K562 (cell line): ENCODE measurements around the gene IL23A. TPM values are rescaled to one million over a fixed set of nuclear protein-coding genes. Genes with fewer than 3 reads are reported as not detected.

ENCODE experiments used
- ATAC-seq: fragments of 200-7000 bp; cut with Tn5 transposase; 3 replicates; pipeline ENCODE4 v1.9.1; 2020; ENCODE audit warnings: moderate library complexity
- BruUV-seq: library from RNA; stranded (reverse); fragments of 400-500 nt; replicated peaks from 2 replicates; lab custom pipeline; 2021; lab: Mats Ljungman, UMichigan
- CTCF ChIA-PET: fragments of 300-600 bp; formaldehyde crosslinking; extraction: SDS; loops from one replicate; lab custom pipeline; 2021; ENCODE audit warnings: low intra/inter-chr PET ratio; lab: Yijun Ruan, JAX
- POLR2A ChIA-PET: fragments of 300-600, 350-650 bp; sonication (Branson Sonifier 250); formaldehyde crosslinking; extraction: SDS; loops from one replicate; lab custom pipeline; 2021; ENCODE audit warnings: antibody characterized with exemption, inconsistent platforms; lab: Yijun Ruan, JAX
- DNase-seq, 4 experiments: peaks; one replicate each; pipeline versions ENCODE4 v3.0.0 to v3.0.0-alpha.2; 2011 to 2018; ENCODE audit warnings: low spot score in 3 of 4, mixed read lengths in 3 of 4; ENCODE audit errors: extremely low read depth in 1 of 4
- FAIRE-seq: peaks from 2 replicates; lab custom pipeline; 2011; peaks lifted over from hg19 to GRCh38; lab: Jason Lieb, UNC
- H2AFZ ChIP-seq: 2 replicates; pipeline ENCODE4 v1.6.0; 2011; ENCODE audit warnings: low read depth, low read length, control low read depth, inconsistent platforms
- H3K27ac ChIP-seq: fragments of 200-600 bp; 3 replicates; pipeline ENCODE4 v1.8.0; 2011; ENCODE audit warnings: low read depth, mild to moderate bottlenecking, control low read depth, inconsistent platforms, low read length, moderate library complexity, mixed read lengths; ENCODE audit errors: extremely low read depth
- H3K27me3 ChIP-seq, 2 experiments: fragments of 300-600 bp in 1 of 2; 2 replicates in 1 of 2; 3 replicates in 1 of 2; pipeline versions ENCODE4 v1.6.0 to v1.8.0; 2011; ENCODE audit warnings: inconsistent platforms in 2 of 2, low read length in 2 of 2, mild to moderate bottlenecking in 1 of 2, mixed read lengths in 1 of 2, moderate library complexity in 1 of 2; ENCODE audit not compliant: control insufficient read depth in 2 of 2, insufficient read depth in 2 of 2
- H3K36me3 ChIP-seq: fragments of 300-600 bp; 3 replicates; pipeline ENCODE4 v1.8.0; 2011; ENCODE audit warnings: mild to moderate bottlenecking, low read length, inconsistent platforms; ENCODE audit not compliant: control insufficient read depth, insufficient read depth
- H3K4me1 ChIP-seq, 2 experiments: fragments of 200-600 bp in 1 of 2; replicated peaks in 1 of 2; 2 replicates in 1 of 2; 3 replicates in 1 of 2; pipeline versions ENCODE4 v1.5.1 to v1.8.0; 2011; ENCODE audit warnings: inconsistent platforms in 2 of 2, low read length in 2 of 2, mild to moderate bottlenecking in 1 of 2, mixed read lengths in 1 of 2, moderate library complexity in 1 of 2; ENCODE audit not compliant: control insufficient read depth in 2 of 2, insufficient read depth in 2 of 2
- H3K4me2 ChIP-seq: 2 replicates; pipeline ENCODE4 v1.6.1; 2011; ENCODE audit warnings: low read length, control low read depth, inconsistent platforms, mixed read lengths; ENCODE audit not compliant: insufficient read depth
- H3K4me3 ChIP-seq: fragments of 200-600 bp; sonication (generic), shearing (Covaris generic); 2 replicates; pipeline ENCODE4 v1.5.1; 2016; ENCODE audit warnings: control low read depth, inconsistent platforms
- H3K79me2 ChIP-seq: fragments of 200-600 bp; 3 replicates; pipeline ENCODE4 v1.8.0; 2011; ENCODE audit warnings: low read length, inconsistent platforms; ENCODE audit not compliant: control insufficient read depth, insufficient read depth
- H3K9ac ChIP-seq, 2 experiments: 2 replicates each; pipeline versions ENCODE4 v1.6.0 to v1.6.1; 2011; ENCODE audit warnings: low read depth in 2 of 2, low read length in 2 of 2, control low read depth in 1 of 2, inconsistent platforms in 1 of 2, mild to moderate bottlenecking in 1 of 2, mixed read lengths in 1 of 2; ENCODE audit not compliant: insufficient read depth in 1 of 2
- H3K9me1 ChIP-seq: one replicate; pipeline ENCODE4 v1.6.0; 2011; ENCODE audit warnings: inconsistent platforms, mild to moderate bottlenecking, low read length, moderate library complexity; ENCODE audit not compliant: control insufficient read depth, insufficient read depth
- H3K9me3 ChIP-seq: replicated peaks from 2 replicates; pipeline ENCODE4 v1.5.1; 2011; ENCODE audit warnings: low read depth, low read length, inconsistent platforms; ENCODE audit not compliant: control insufficient read depth, insufficient read depth
- H4K20me1 ChIP-seq: replicated peaks from 2 replicates; pipeline ENCODE4 v1.6.1; 2011; ENCODE audit warnings: low read length, inconsistent platforms, mixed read lengths; ENCODE audit not compliant: control insufficient read depth, insufficient read depth
- ATF1 ChIP-seq, 2 experiments: fragments of 450-650 bp in 1 of 2; IDR thresholded peaks; 2 replicates each; pipeline ENCODE4 v1.6.1; 2016; ENCODE audit warnings: missing compliant biosample characterization in 1 of 2, missing genetic modification characterization in 1 of 2
- ATF7 ChIP-seq: fragments of 450-650 bp; IDR thresholded peaks from 2 replicates; pipeline ENCODE4 v1.7.1; 2014; ENCODE audit warnings: mild to moderate bottlenecking, moderate library complexity
- CAMTA2 ChIP-seq: fragments of 250-450 bp; sonication (Bioruptor Pico); conservative IDR thresholded peaks from 2 replicates; pipeline ENCODE4 v1.5.1; 2022
- GTF2F1 ChIP-seq: IDR thresholded peaks from 2 replicates; pipeline ENCODE4 v1.6.1; 2011; ENCODE audit warnings: low read depth, low read length, improper control_type of control experiment
- HDAC2 ChIP-seq: fragments of 450-650 bp; IDR thresholded peaks from 2 replicates; pipeline ENCODE4 v1.6.1; 2016; ENCODE audit warnings: mild to moderate bottlenecking
- MTF1 ChIP-seq: fragments of 250-450 bp; sonication (Bioruptor Pico); IDR thresholded peaks from 2 replicates; pipeline ENCODE4 v1.9.0; 2021; ENCODE audit warnings: moderate library complexity, mild to moderate bottlenecking, inconsistent platforms, borderline replicate concordance
- TAF1 ChIP-seq: IDR thresholded peaks from 2 replicates; pipeline ENCODE4 v1.6.1; 2011; ENCODE audit warnings: mild to moderate bottlenecking, low read length, moderate library complexity; ENCODE audit not compliant: insufficient read depth, control insufficient read depth, severe bottlenecking; ENCODE audit errors: extremely low read depth
- TRIM24 ChIP-seq, 2 experiments: fragments of 450-650 bp; IDR thresholded peaks; 2 replicates each; pipeline ENCODE4 v1.6.1; 2016
- XRCC3 ChIP-seq: fragments of 450-650 bp; IDR thresholded peaks from 2 replicates; pipeline ENCODE4 v1.6.1; 2017; ENCODE audit warnings: mild to moderate bottlenecking, moderate library complexity
- ZNF134 ChIP-seq: fragments of 250-450 bp; sonication (Bioruptor Pico); conservative IDR thresholded peaks from 2 replicates; pipeline ENCODE4 v1.4.0; 2020
- ZNF140 ChIP-seq: fragments of 250-450 bp; sonication (Bioruptor Pico); IDR thresholded peaks from 2 replicates; pipeline ENCODE4 v1.8.0; 2021; ENCODE audit warnings: moderate library complexity, mild to moderate bottlenecking, inconsistent platforms
- ZNF184 ChIP-seq: sonication (generic); formaldehyde crosslinking; IDR thresholded peaks from 2 replicates; pipeline ENCODE4 v1.5.0; 2020; ENCODE audit warnings: missing genetic modification reagents
- ZNF24 ChIP-seq: fragments of 450-650 bp; IDR thresholded peaks from 2 replicates; pipeline ENCODE4 v1.6.1; 2016
- ZNF584 ChIP-seq: fragments of 200-800 bp; sonication (Bioruptor generic); IDR thresholded peaks from 2 replicates; pipeline ENCODE4 v1.6.1; 2016; ENCODE audit warnings: low read depth, mild to moderate bottlenecking, missing genetic modification characterization, missing compliant biosample characterization
- ZNF695 ChIP-seq: fragments of 450-650 bp; formaldehyde crosslinking; IDR thresholded peaks from 2 replicates; pipeline ENCODE4 v1.4.0; 2020; ENCODE audit warnings: mild to moderate bottlenecking, moderate library complexity
- ZNF707 ChIP-seq: fragments of 250-450 bp; sonication (Bioruptor Pico); conservative IDR thresholded peaks from 2 replicates; pipeline ENCODE4 v1.8.0; 2022; ENCODE audit warnings: inconsistent platforms, mild to moderate bottlenecking, moderate library complexity
- ZNF780A ChIP-seq: fragments of 250-450 bp; sonication (Bioruptor Pico); IDR thresholded peaks from 2 replicates; pipeline ENCODE4 v1.5.0; 2021; ENCODE audit warnings: mild to moderate bottlenecking
- WGBS: fragments of 100-300 bp; shearing (Covaris generic); methylation state at CpG from one replicate; pipeline ENCODE4 v1.1.6; 2016; ENCODE audit warnings: low coverage, mixed read lengths; ENCODE audit not compliant: insufficient coverage; ENCODE audit errors: missing lambda C conversion rate; 5-methylcytosine and 5-hydroxymethylcytosine counted together
- in situ Hi-C: fragments of 300-500 bp; cut with MboI; formaldehyde crosslinking; loops from 4 replicates; pipeline ENCODE4 v1.15.0; 2018; ENCODE audit warnings: inconsistent platforms, mixed read lengths
- intact Hi-C: fragments of 100-400 bp; cut with micrococcal nuclease; formaldehyde crosslinking; loops from 2 replicates; pipeline ENCODE4 v1.14.2; 2022
- polyA plus RNA-seq, 8 experiments: library from polyadenylated mRNA; depleted of rRNA in 4 of 8; stranded (reverse) in 5 of 8; unstranded in 3 of 8; fragments of >200 nt; fragmentation: Nextera tagmentation in 2 of 8; fragmentation: Illumina TruSeq in 1 of 8; extraction: Ambion mirVana in 2 of 8; extraction: Trizol in 1 of 8; gene quantifications; 2 replicates each; pipeline versions ENCODE4 v1.2.1 to v1.2.3, GENCODE V29; 2011 to 2014; ENCODE audit warnings: inconsistent platforms in 1 of 8, missing spikeins in 1 of 8
- total RNA-seq, 7 experiments: library from RNA; depleted of rRNA in 6 of 7; stranded (reverse); fragments of >200 nt in 6 of 7; fragmentation: Illumina TruSeq in 2 of 7; extraction: Trizol in 2 of 7; gene quantifications; 2 replicates each; pipeline versions ENCODE4 v1.2.1 to v1.2.3, GENCODE V29; 2011 to 2021; ENCODE audit warnings: low replicate concordance in 1 of 7
- TF ChIP-seq, protein P1 (sequence below): sonication (generic); formaldehyde crosslinking; IDR thresholded peaks from 2 replicates; pipeline ENCODE4 v1.8.0; 2022; ENCODE audit warnings: mild to moderate bottlenecking, missing genetic modification reagents

Gene IL23A
- total and polyA plus RNA-seq, 9 of the 15 experiments (the other 6 are each of a cell fraction or from before 2014, with no cell fraction given) = 4.4 to 37.2 (median 9.6) TPM

DNA sequence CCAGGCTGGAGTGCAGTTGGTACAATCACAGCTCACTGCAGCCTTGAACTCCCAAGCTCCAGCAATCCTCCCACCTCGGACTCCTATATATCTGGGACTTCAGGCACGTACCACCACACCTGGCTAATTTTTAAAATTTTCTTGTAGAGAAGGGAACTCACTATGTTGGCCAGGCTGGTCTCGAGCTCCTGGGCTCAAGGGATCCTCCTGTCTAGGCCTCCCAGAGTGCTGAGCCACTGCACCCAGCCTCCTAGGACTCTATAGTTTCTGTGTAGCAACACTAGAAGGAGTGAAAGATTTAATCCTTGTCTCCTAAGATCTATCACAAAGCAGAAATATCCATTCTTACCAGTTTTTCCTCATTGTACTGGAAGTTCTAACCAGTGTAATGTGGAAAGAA is 28.3 kb downstream of the IL23A start:
- Histone ChIP-seq H3K9me3 (no peaks in the 10 kb centered on the region), H3K4me1 (peaks cover 0 to under 1% of the 10 kb centered on the region in 2 experiments; a peak in 1 of 5 replicates), H3K9me1 (no peaks in the 10 kb centered on the region), H4K20me1 (no peaks in the 10 kb centered on the region), H3K9ac (no peak overlapping the region), H3K4me3 (no peak overlapping the region), H3K27me3 (no peaks in the 10 kb centered on the region), H3K79me2 (no peaks in the 10 kb centered on the region), H3K36me3 (no peaks in the 10 kb centered on the region), H3K27ac (no peak overlapping the region), H2AFZ (peak overlapping the region; percentile 53), H3K4me2 (no peak overlapping the region)
- DNase-seq (no peak), FAIRE-seq (no peak), ATAC-seq (peak; percentile 55)
- intact Hi-C loops = loop anchor here (10.0 kb wide), 1 partner anchor 268 kb away; the partner anchor contains the start of gene BAZ2A
- ChIA-PET POLR2A (interaction anchor here (0.6 kb wide), 1 partner anchor 339 kb away, joined by 3 read pairs; no protein-coding TSS in a partner anchor), CTCF (no interaction called here)
- in situ Hi-C loops = no loop called here
- WGBS = 77% methylated on average over 3 of the region's 3 CpGs
- BruUV-seq = no TSS peak
- TF ChIP-seq MTF1 (CRISPR knock-in tag) (no peak), ZNF584 (no peak), TRIM24 (IDR thresholded peaks at IDR 0.05) (no peak), ZNF780A (CRISPR knock-in tag) (no peak), ZNF24 (no peak), HDAC2 (no peak), CAMTA2 (CRISPR knock-in tag) (no peak), ZNF140 (no peak), GTF2F1 (no peak), ZNF184 (CRISPR knock-in tag) (no peak), TAF1 (no peak), ATF7 (no peak), ZNF707 (CRISPR knock-in tag) (no peak), ATF1 (CRISPR knock-in tag; IDR thresholded peaks at IDR 0.05) (no peak), ATF1 (tag; IDR thresholded peaks at IDR 0.05) (no peak), ZNF134 (no peak), XRCC3 (no peak), ZNF695 (CRISPR knock-in tag) (no peak)
- TF ChIP-seq, protein P1, sequence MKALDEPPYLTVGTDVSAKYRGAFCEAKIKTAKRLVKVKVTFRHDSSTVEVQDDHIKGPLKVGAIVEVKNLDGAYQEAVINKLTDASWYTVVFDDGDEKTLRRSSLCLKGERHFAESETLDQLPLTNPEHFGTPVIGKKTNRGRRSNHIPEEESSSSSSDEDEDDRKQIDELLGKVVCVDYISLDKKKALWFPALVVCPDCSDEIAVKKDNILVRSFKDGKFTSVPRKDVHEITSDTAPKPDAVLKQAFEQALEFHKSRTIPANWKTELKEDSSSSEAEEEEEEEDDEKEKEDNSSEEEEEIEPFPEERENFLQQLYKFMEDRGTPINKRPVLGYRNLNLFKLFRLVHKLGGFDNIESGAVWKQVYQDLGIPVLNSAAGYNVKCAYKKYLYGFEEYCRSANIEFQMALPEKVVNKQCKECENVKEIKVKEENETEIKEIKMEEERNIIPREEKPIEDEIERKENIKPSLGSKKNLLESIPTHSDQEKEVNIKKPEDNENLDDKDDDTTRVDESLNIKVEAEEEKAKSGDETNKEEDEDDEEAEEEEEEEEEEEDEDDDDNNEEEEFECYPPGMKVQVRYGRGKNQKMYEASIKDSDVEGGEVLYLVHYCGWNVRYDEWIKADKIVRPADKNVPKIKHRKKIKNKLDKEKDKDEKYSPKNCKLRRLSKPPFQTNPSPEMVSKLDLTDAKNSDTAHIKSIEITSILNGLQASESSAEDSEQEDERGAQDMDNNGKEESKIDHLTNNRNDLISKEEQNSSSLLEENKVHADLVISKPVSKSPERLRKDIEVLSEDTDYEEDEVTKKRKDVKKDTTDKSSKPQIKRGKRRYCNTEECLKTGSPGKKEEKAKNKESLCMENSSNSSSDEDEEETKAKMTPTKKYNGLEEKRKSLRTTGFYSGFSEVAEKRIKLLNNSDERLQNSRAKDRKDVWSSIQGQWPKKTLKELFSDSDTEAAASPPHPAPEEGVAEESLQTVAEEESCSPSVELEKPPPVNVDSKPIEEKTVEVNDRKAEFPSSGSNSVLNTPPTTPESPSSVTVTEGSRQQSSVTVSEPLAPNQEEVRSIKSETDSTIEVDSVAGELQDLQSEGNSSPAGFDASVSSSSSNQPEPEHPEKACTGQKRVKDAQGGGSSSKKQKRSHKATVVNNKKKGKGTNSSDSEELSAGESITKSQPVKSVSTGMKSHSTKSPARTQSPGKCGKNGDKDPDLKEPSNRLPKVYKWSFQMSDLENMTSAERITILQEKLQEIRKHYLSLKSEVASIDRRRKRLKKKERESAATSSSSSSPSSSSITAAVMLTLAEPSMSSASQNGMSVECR (CRISPR knock-in tag) = no peak
